Panc1 (cell line): ENCODE data around the gene GDF10. TPM values are rescaled to one million over a fixed set of nuclear protein-coding genes. Genes with fewer than 3 reads are reported as not detected.

Source experiments
- ATAC-seq: fragments of 200-7000 bp; cut with Tn5 transposase; 2 replicates; pipeline ENCODE4 v1.9.1; 2020; ENCODE audit warnings: mild to moderate bottlenecking, moderate library complexity
- BruUV-seq: library from RNA; stranded (reverse); fragments of 400-500 nt; replicated peaks from 2 replicates; lab custom pipeline; 2021; lab: Mats Ljungman, UMichigan
- CTCF ChIA-PET: fragments of 300-600 bp; sonication (Branson Sonifier 250); formaldehyde crosslinking; loops from one replicate; lab custom pipeline; 2022; ENCODE audit warnings: antibody characterized with exemption; lab: Charles Lee
- POLR2A ChIA-PET: fragments of 300-600 bp; sonication (Branson Sonifier 250); formaldehyde crosslinking; loops from one replicate; lab custom pipeline; 2022; ENCODE audit warnings: antibody characterized with exemption; lab: Charles Lee
- DNase-seq: peaks from one replicate; pipeline ENCODE4 v3.0.0-alpha.2; 2010; ENCODE audit warnings: low read depth, low spot score
- H3K27ac ChIP-seq: 2 replicates; pipeline ENCODE4 v1.5.1; 2011; ENCODE audit warnings: mild to moderate bottlenecking, low read length, inconsistent platforms
- H3K27me3 ChIP-seq: fragments of 200-500 bp; sonication (Bioruptor generic); 2 replicates; pipeline ENCODE4 v1.6.0; 2014; ENCODE audit warnings: low read length, inconsistent platforms; ENCODE audit not compliant: control insufficient read depth, insufficient read depth
- H3K36me3 ChIP-seq: fragments of 200-500 bp; sonication (Bioruptor generic); 2 replicates; pipeline ENCODE4 v1.5.1; 2014; ENCODE audit warnings: inconsistent platforms, mild to moderate bottlenecking, low read length, moderate library complexity; ENCODE audit not compliant: control insufficient read depth, insufficient read depth
- H3K4me1 ChIP-seq: 2 replicates; pipeline ENCODE4 v1.5.1; 2011; ENCODE audit warnings: inconsistent platforms, mild to moderate bottlenecking, low read length, moderate library complexity; ENCODE audit not compliant: control insufficient read depth, insufficient read depth
- H3K4me3 ChIP-seq, 2 experiments: 2 replicates each; pipeline ENCODE4 v1.5.1; 2011 to 2012; ENCODE audit warnings: low read depth in 2 of 2, low read length in 2 of 2, mild to moderate bottlenecking in 2 of 2, inconsistent platforms in 1 of 2, moderate library complexity in 1 of 2
- H3K9me3 ChIP-seq: fragments of 200-500 bp; sonication (Bioruptor generic); 2 replicates; pipeline ENCODE4 v1.5.1; 2014; ENCODE audit warnings: low read depth, mild to moderate bottlenecking, inconsistent platforms, low read length, moderate library complexity; ENCODE audit not compliant: control insufficient read depth, insufficient read depth
- POLR2AphosphoS5 ChIP-seq: IDR thresholded peaks from 2 replicates; pipeline ENCODE4 v1.6.1; 2012; ENCODE audit warnings: mild to moderate bottlenecking, low read depth, low read length, moderate library complexity
- REST ChIP-seq, 2 experiments: IDR thresholded peaks; 2 replicates each; pipeline ENCODE4 v1.6.1; 2011 to 2012; ENCODE audit warnings: low read depth in 2 of 2, control low read depth in 1 of 2, low read length in 1 of 2, mild to moderate bottlenecking in 1 of 2, moderate library complexity in 1 of 2; ENCODE audit not compliant: insufficient read depth in 1 of 2
- SIN3A ChIP-seq: IDR thresholded peaks from 2 replicates; pipeline ENCODE4 v1.6.1; 2012; ENCODE audit warnings: low read depth, mild to moderate bottlenecking, low read length, moderate library complexity, borderline replicate concordance; ENCODE audit not compliant: insufficient read depth
- TCF7L2 ChIP-seq: IDR thresholded peaks from 2 replicates; pipeline ENCODE4 v1.6.1; 2011; ENCODE audit warnings: mild to moderate bottlenecking, low read depth, low read length, inconsistent platforms
- in situ Hi-C: cut with HindIII; loops from 2 replicates; pipeline ENCODE4 v1.10.0; 2016; ENCODE audit warnings: low sequenced_read_pairs, low pct_unique_long_range_greater_than_20kb
- intact Hi-C: fragments of 100-400 bp; cut with micrococcal nuclease; formaldehyde crosslinking; loops from one replicate; pipeline ENCODE4 v1.10.0; 2022; ENCODE audit not compliant: unreplicated experiment
- total RNA-seq: library from RNA; stranded (reverse); gene quantifications from one replicate; pipeline ENCODE4 v1.2.1, GENCODE V29; 2021; ENCODE audit not compliant: unreplicated experiment
- TF ChIP-seq, protein P1 (sequence below): fragments of 450-650 bp; IDR thresholded peaks from 2 replicates; pipeline ENCODE4 v1.5.1; 2017; ENCODE audit warnings: mild to moderate bottlenecking

The GDF10 gene
- total RNA-seq, 1 experiment from 2014 or later = 1.2 TPM

DNA sequence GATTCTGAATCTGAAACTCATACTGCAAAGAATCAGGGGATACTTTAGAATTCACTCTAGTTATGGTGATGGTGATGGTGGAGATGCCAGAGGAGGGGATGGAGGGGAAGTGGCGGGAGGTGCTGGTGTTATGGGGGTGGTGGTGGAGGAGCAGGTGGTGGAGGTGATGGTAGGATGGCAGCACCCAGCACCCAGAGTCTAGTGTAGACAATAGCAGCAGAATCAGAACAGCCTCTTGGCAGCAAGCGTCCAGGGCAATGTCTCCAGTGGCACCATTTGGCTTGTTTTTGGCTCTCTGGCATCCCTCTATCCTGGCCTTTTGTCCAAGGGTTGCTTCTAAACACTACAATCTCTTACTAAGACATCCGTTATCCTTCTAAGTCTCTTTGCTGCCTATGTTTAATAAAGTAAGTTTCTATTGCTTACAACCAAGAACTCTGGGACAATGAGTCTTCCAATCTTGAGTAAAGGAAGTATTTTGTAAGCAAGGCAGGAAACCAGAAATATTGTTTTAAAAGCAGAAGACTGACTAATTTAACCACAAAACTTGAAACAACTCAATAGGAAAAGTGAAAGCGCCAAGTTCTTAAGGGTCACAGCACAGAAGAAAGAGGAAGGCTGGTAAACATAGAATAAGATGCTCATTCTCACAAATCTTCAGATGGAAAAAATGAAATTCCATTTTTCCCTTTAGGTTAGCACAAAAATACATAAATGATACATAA is 42.4 kb upstream of the GDF10 start:
- H3K27me3 ChIP-seq = peaks cover 11% of the 10 kb centered on the region; the same call in 1 of the 2 replicates
- ATAC-seq = no peak
- in situ Hi-C loops = no loop called here
- intact Hi-C loops = no loop called here
- H3K36me3 ChIP-seq = no peaks in the 10 kb centered on the region
- H3K4me1 ChIP-seq = no peaks in the 10 kb centered on the region
- POLR2A ChIA-PET = no interaction called here
- no peak overlapping the region for H3K27ac ChIP-seq
- TF ChIP-seq TCF7L2 = no peak
- TF ChIP-seq, protein P1, sequence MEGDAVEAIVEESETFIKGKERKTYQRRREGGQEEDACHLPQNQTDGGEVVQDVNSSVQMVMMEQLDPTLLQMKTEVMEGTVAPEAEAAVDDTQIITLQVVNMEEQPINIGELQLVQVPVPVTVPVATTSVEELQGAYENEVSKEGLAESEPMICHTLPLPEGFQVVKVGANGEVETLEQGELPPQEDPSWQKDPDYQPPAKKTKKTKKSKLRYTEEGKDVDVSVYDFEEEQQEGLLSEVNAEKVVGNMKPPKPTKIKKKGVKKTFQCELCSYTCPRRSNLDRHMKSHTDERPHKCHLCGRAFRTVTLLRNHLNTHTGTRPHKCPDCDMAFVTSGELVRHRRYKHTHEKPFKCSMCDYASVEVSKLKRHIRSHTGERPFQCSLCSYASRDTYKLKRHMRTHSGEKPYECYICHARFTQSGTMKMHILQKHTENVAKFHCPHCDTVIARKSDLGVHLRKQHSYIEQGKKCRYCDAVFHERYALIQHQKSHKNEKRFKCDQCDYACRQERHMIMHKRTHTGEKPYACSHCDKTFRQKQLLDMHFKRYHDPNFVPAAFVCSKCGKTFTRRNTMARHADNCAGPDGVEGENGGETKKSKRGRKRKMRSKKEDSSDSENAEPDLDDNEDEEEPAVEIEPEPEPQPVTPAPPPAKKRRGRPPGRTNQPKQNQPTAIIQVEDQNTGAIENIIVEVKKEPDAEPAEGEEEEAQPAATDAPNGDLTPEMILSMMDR = no peak
- no peak for TF ChIP-seq POLR2AphosphoS5
- H3K4me3 ChIP-seq = no peak overlapping the region
- BruUV-seq = no TSS peak
- no peaks in the 10 kb centered on the region for H3K9me3 ChIP-seq
- no peak for DNase-seq
- CTCF ChIA-PET = no interaction called here

DNA sequence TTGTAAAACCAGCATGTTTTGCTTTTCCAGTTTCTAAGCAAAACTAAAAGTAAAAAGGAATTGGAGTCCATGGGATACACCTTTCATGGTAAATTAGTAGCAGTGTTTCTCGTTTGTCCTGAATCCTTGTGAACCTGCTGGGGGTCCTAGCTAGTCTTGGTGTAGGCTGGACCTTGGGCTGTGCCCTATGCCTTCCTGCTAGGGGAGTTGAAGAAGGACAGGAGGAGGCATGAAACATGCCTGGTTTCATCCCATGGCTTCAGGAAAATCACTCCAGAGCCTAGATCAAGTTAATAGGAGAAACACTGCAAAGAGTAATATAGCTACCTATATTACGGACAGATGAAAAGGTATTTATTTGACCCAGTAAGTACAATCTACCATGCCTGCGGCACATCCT is 41.1 kb upstream of the GDF10 start:
- H3K36me3 ChIP-seq = no peaks in the 10 kb centered on the region
- ATAC-seq (no peak), DNase-seq (no peak)
- no peak overlapping the region for H3K4me3 ChIP-seq
- H3K27me3 ChIP-seq = peaks cover 11% of the 10 kb centered on the region; the same call in 1 of the 2 replicates
- TF ChIP-seq, protein P1 = no peak
- no peak for TF ChIP-seq POLR2AphosphoS5
- TF ChIP-seq SIN3A = no peak
- no peak for TF ChIP-seq TCF7L2
- H3K9me3 ChIP-seq = no peaks in the 10 kb centered on the region
- intact Hi-C loops = no loop called here
- in situ Hi-C loops = no loop called here
- POLR2A ChIA-PET = no interaction called here
- H3K27ac ChIP-seq = no peak overlapping the region
- BruUV-seq = no TSS peak
- CTCF ChIA-PET = no interaction called here
- no peaks in the 10 kb centered on the region for H3K4me1 ChIP-seq

GRCh38 chr10:47259466-47259865 is 40.5 kb upstream of the GDF10 start:
- in situ Hi-C loops = no loop called here
- H3K27me3 ChIP-seq = peaks cover 11% of the 10 kb centered on the region; the same call in 1 of the 2 replicates
- H3K36me3 ChIP-seq = no peaks in the 10 kb centered on the region
- intact Hi-C loops = no loop called here
- no peak for DNase-seq
- ChIA-PET POLR2A (no interaction called here), CTCF (no interaction called here)
- no TSS peak for BruUV-seq
- no peak overlapping the region for H3K27ac ChIP-seq
- no peaks in the 10 kb centered on the region for H3K4me1 ChIP-seq
- no peak for ATAC-seq
- no peak for TF ChIP-seq REST (IDR thresholded peaks at IDR 0.05; ENCODE audit: insufficient read depth in 1 of 2, low read depth in 2 of 2, low read length in 1 of 2)
- TF ChIP-seq, protein P1 = no peak
- no peak for TF ChIP-seq TCF7L2
- no peak for TF ChIP-seq SIN3A
- TF ChIP-seq POLR2AphosphoS5 = no peak
- no peaks in the 10 kb centered on the region for H3K9me3 ChIP-seq
- H3K4me3 ChIP-seq = no peak overlapping the region
